Measurements from ENCODE around the gene DCAF4.

DNA sequence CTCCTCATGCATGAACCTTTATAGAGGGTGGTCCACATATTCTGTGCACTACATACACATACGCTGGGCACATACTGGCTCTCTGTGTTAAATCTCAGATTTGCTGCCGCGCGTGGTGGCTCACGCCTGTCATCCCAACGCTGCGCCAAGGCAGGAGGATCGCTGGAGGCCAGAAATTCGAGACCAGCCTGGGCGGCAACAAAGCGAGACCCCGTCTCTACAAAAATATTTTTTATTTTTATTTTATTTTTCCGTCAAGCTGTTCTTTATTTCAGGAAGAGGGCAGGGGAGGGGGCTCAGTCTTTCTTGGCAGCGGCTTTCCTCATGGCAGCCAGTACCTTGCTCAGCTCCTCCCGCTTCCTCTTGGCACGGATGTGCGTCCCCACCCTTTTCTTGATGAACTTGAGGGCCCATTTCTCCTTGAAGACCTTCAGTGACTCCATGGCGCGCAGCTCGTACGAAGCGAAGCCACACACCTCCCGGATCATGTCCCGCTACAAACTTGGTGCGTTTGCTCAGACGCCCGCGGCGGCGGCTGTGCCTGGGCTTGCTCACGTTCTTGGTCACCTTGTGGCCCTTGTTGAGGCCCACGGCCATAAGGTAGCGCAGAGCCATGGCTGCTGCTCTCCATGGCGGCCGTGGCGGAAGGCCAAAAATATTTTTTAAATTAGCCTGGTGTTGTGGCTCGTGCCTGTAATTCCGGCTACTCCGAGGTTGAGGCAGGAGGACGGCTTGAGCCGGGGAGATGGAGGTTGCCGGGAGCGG is 3.2 kb downstream of the DCAF4 start:
- TF ChIP-seq, protein P1, sequence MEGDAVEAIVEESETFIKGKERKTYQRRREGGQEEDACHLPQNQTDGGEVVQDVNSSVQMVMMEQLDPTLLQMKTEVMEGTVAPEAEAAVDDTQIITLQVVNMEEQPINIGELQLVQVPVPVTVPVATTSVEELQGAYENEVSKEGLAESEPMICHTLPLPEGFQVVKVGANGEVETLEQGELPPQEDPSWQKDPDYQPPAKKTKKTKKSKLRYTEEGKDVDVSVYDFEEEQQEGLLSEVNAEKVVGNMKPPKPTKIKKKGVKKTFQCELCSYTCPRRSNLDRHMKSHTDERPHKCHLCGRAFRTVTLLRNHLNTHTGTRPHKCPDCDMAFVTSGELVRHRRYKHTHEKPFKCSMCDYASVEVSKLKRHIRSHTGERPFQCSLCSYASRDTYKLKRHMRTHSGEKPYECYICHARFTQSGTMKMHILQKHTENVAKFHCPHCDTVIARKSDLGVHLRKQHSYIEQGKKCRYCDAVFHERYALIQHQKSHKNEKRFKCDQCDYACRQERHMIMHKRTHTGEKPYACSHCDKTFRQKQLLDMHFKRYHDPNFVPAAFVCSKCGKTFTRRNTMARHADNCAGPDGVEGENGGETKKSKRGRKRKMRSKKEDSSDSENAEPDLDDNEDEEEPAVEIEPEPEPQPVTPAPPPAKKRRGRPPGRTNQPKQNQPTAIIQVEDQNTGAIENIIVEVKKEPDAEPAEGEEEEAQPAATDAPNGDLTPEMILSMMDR (IDR thresholded peaks at IDR 0.05; ENCODE audit: poor library complexity, severe bottlenecking) = no peak
- TF ChIP-seq EZH2 (IDR thresholded peaks at IDR 0.05; ENCODE audit: borderline replicate concordance, insufficient read depth, low read length, poor library complexity, severe bottlenecking) = no peak
- TF ChIP-seq TAF1 (IDR thresholded peaks at IDR 0.05; ENCODE audit: low read depth) = no peak
- TF ChIP-seq SMC3 (conservative IDR thresholded peaks at IDR 0.05; ENCODE audit: poor library complexity) = no peak
- no peak for TF ChIP-seq EP300 (conservative IDR thresholded peaks at IDR 0.05; ENCODE audit: poor library complexity, severe bottlenecking)
- TF ChIP-seq RAD21 (conservative IDR thresholded peaks at IDR 0.05) = no peak

All from neural cell (in vitro differentiated cells).